Tracheal epithelial cell (primary cell): ENCODE results near the gene RND1. TPM values are rescaled to one million over a fixed set of nuclear protein-coding genes. Genes with fewer than 3 reads are reported as not detected.

Experiments
- total RNA-seq: library from RNA; depleted of rRNA; stranded (reverse); fragments of >200 nt; gene quantifications from 2 replicates; pipeline ENCODE4 v1.2.1, GENCODE V29; 2014

RND1 gene
- 0.43 and 7.5 TPM in 2 replicates for total RNA-seq

GRCh38 chr12:48865281-48866051, at the start of gene RND1:
Gene RND1, minus strand, starts transcription at chr12:48865870. Its CDS starts 103 bp downstream, at chr12:48865767.

GRCh38 chr12:48851883-48852733, 13.6 kb downstream of the RND1 start, which contains the start of gene DDX23:
Gene DDX23, minus strand, starts transcription at chr12:48852163. Its CDS starts 6,381 bp downstream, at chr12:48845782.

GRCh38 chr12:48817873-48818830, 47.5 kb downstream of the RND1 start, which contains the start of gene CACNB3:
Gene CACNB3, plus strand, starts transcription at chr12:48818496. Its CDS starts 434 bp downstream, at chr12:48818930.

Other genes starting within 250 kb of the RND1 start
- 35.9 and 67.6 TPM in 2 replicates for gene KANSL2, start 183.6 kb downstream of the RND1 start, total RNA-seq
- gene CCNT1, start 149.2 kb downstream of the RND1 start, total RNA-seq: 17.8 and 24.9 TPM in 2 replicates
- 12.8 and 20.7 TPM in 2 replicates for gene ADCY6, start 76.8 kb downstream of the RND1 start, total RNA-seq
- gene CACNB3, start 47.4 kb downstream of the RND1 start, total RNA-seq: 9.6 and 21.4 TPM in 2 replicates
- 62.7 and 81.0 TPM in 2 replicates for gene DDX23, start 13.7 kb downstream of the RND1 start, total RNA-seq
- 5.8 and 9.2 TPM in 2 replicates for gene FKBP11, start 59.6 kb upstream of the RND1 start, total RNA-seq
- gene ARF3, start 91.6 kb upstream of the RND1 start, total RNA-seq: 26.6 and 34.9 TPM in 2 replicates
- under 0.01 TPM in 1 of 2 replicates, not detected in the other for gene WNT10B, start 105.9 kb upstream of the RND1 start, total RNA-seq
- gene WNT1, start 112.5 kb upstream of the RND1 start, total RNA-seq: not detected in 2 replicates
- 0.43 and 0.48 TPM in 2 replicates for gene DDN, start 133.5 kb upstream of the RND1 start, total RNA-seq
- 59.8 and 69.1 TPM in 2 replicates for gene PRKAG1, start 152.9 kb upstream of the RND1 start, total RNA-seq
- 22.0 and 24.3 TPM in 2 replicates for gene KMT2D, start 194.9 kb upstream of the RND1 start, total RNA-seq
- 0.24 TPM in 1 of 2 replicates, not detected in the other for gene RHEBL1, start 204.1 kb upstream of the RND1 start, total RNA-seq
- gene DHH, start 228.9 kb upstream of the RND1 start, total RNA-seq: under 0.01 TPM in 1 of 2 replicates, not detected in the other
- 32.2 and 36.4 TPM in 2 replicates for gene LMBR1L, start 245.0 kb upstream of the RND1 start, total RNA-seq